H1 (cell line): ENCODE data around the gene DCAF8L2. TPM values are rescaled to one million over a fixed set of nuclear protein-coding genes. Genes with fewer than 3 reads are reported as not detected.

Source experiments
- CTCF ChIA-PET: fragments of 300-600 bp; sonication (Branson Sonifier 250); formaldehyde crosslinking; loops from one replicate; lab custom pipeline; 2021; ENCODE audit not compliant: partially characterized antibody; lab: Charles Lee
- POLR2A ChIA-PET: fragments of 300-600 bp; sonication (Branson Sonifier 250); formaldehyde crosslinking; loops from one replicate; lab custom pipeline; 2021; ENCODE audit warnings: inconsistent platforms; ENCODE audit not compliant: partially characterized antibody; lab: Charles Lee
- DNase-seq, 2 experiments: peaks; one replicate each; pipeline versions ENCODE4 v3.0.0 to v3.0.0-alpha.2; 2010 to 2022; ENCODE audit warnings: low spot score in 2 of 2, low read depth in 1 of 2, mixed read lengths in 1 of 2
- FAIRE-seq: peaks from 2 replicates; lab custom pipeline; 2011; peaks lifted over from hg19 to GRCh38; lab: Jason Lieb, UNC
- H2AFZ ChIP-seq: 2 replicates; pipeline ENCODE4 v1.8.1; 2012; ENCODE audit warnings: low read length, inconsistent platforms
- H2AK5ac ChIP-seq: 2 replicates; pipeline ENCODE4 v1.6.1; 2013; ENCODE audit warnings: low read depth, low read length
- H2BK120ac ChIP-seq: replicated peaks from 2 replicates; pipeline ENCODE3; 2013; ENCODE audit warnings: low read depth, low read length, inconsistent platforms
- H2BK12ac ChIP-seq: 2 replicates; pipeline ENCODE4 v1.6.1; 2013; ENCODE audit warnings: low read depth, low read length
- H2BK15ac ChIP-seq: 2 replicates; pipeline ENCODE4 v1.6.1; 2013; ENCODE audit warnings: low read length
- H2BK20ac ChIP-seq: 2 replicates; pipeline ENCODE4 v1.6.1; 2013; ENCODE audit warnings: low read length
- H2BK5ac ChIP-seq: 2 replicates; pipeline ENCODE4 v1.6.1; 2013; ENCODE audit warnings: low read depth, low read length
- H3K14ac ChIP-seq: 2 replicates; pipeline ENCODE4 v1.6.1; 2013; ENCODE audit warnings: inconsistent platforms; ENCODE audit not compliant: insufficient read length
- H3K18ac ChIP-seq: 2 replicates; pipeline ENCODE4 v1.6.1; 2013; ENCODE audit warnings: low read length; ENCODE audit errors: extremely low read depth
- H3K23ac ChIP-seq: 2 replicates; pipeline ENCODE4 v1.6.1; 2013; ENCODE audit warnings: inconsistent platforms; ENCODE audit not compliant: insufficient read length
- H3K23me2 ChIP-seq: 2 replicates; pipeline ENCODE4 v1.6.1; 2013; ENCODE audit warnings: low read depth, low read length
- H3K27ac ChIP-seq: 2 replicates; pipeline ENCODE4 v1.6.1; 2011; ENCODE audit warnings: low read depth, low read length, inconsistent platforms
- H3K27me3 ChIP-seq, 4 experiments: replicated peaks in 1 of 4; 1 replicate in 1 of 4; 2 replicates in 3 of 4; pipeline versions ENCODE4 v1.6.1 to v1.8.1; 2011 to 2013; ENCODE audit warnings: low read length in 3 of 4, mild to moderate bottlenecking in 3 of 4, inconsistent platforms in 2 of 4, mixed read lengths in 2 of 4, moderate library complexity in 1 of 4; ENCODE audit not compliant: control insufficient read depth in 3 of 4, insufficient read depth in 3 of 4; ENCODE audit errors: extremely low read depth in 1 of 4
- H3K36me3 ChIP-seq, 4 experiments: 2 replicates each; pipeline versions ENCODE4 v1.6.1 to v1.8.1; 2011 to 2013; ENCODE audit warnings: mild to moderate bottlenecking in 4 of 4, low read length in 3 of 4, moderate library complexity in 2 of 4, control low read depth in 1 of 4, inconsistent platforms in 1 of 4; ENCODE audit not compliant: insufficient read depth in 4 of 4, control insufficient read depth in 2 of 4
- H3K4ac ChIP-seq: replicated peaks from 2 replicates; pipeline ENCODE3; 2013; ENCODE audit warnings: low read length, low read depth, mixed read lengths, inconsistent platforms; ENCODE audit not compliant: insufficient read length
- H3K4me1 ChIP-seq, 4 experiments: replicated peaks in 1 of 4; 1 replicate in 1 of 4; 2 replicates in 3 of 4; pipeline versions ENCODE4 v1.6.1 to v1.8.1; 2011 to 2013; ENCODE audit warnings: low read length in 3 of 4, inconsistent platforms in 2 of 4, mixed read lengths in 1 of 4; ENCODE audit not compliant: insufficient read depth in 4 of 4, control insufficient read depth in 3 of 4
- H3K4me2 ChIP-seq, 2 experiments: 2 replicates each; pipeline versions ENCODE4 v1.6.1 to v1.8.1; 2011 to 2013; ENCODE audit warnings: low read depth in 2 of 2, low read length in 2 of 2, control low read depth in 1 of 2, inconsistent platforms in 1 of 2, mild to moderate bottlenecking in 1 of 2; ENCODE audit not compliant: insufficient read depth in 1 of 2
- H3K4me3 ChIP-seq, 4 experiments: fragments of 200-600, 300-600 bp in 1 of 4; sonication (generic), shearing (Covaris generic), sonication (Bioruptor Twin) in 1 of 4; 2 replicates each; pipeline versions ENCODE4 v1.5.1 to v1.8.1; 2011 to 2016; ENCODE audit warnings: low read length in 4 of 4, low read depth in 3 of 4, control low read depth in 2 of 4, inconsistent platforms in 2 of 4, mild to moderate bottlenecking in 2 of 4, mixed read lengths in 1 of 4, moderate library complexity in 1 of 4; ENCODE audit not compliant: insufficient read depth in 2 of 4; ENCODE audit errors: extremely low read depth in 1 of 4
- H3K56ac ChIP-seq: replicated peaks from 2 replicates; pipeline ENCODE3; 2013; ENCODE audit warnings: low read depth, mild to moderate bottlenecking, mixed read lengths, low read length, inconsistent platforms; ENCODE audit not compliant: insufficient read length
- H3K79me1 ChIP-seq: 2 replicates; pipeline ENCODE4 v1.6.1; 2013; ENCODE audit warnings: low read depth, low read length, control low read depth
- H3K79me2 ChIP-seq, 2 experiments: 2 replicates each; pipeline versions ENCODE4 v1.6.1 to v1.8.1; 2012 to 2013; ENCODE audit warnings: low read length in 2 of 2, mild to moderate bottlenecking in 2 of 2, inconsistent platforms in 1 of 2; ENCODE audit not compliant: insufficient read depth in 2 of 2, control insufficient read depth in 1 of 2
- H3K9ac ChIP-seq, 4 experiments: replicated peaks in 1 of 4; 1 replicate in 1 of 4; 2 replicates in 3 of 4; pipeline versions ENCODE4 v1.6.1 to v1.8.1; 2011 to 2013; ENCODE audit warnings: low read depth in 3 of 4, low read length in 3 of 4, control low read depth in 2 of 4, mild to moderate bottlenecking in 2 of 4, moderate library complexity in 2 of 4, inconsistent platforms in 1 of 4; ENCODE audit errors: extremely low read depth in 1 of 4
- H3K9me3 ChIP-seq, 2 experiments: 2 replicates each; pipeline versions ENCODE4 v1.6.1 to v1.8.1; 2012 to 2013; ENCODE audit warnings: mild to moderate bottlenecking in 2 of 2, moderate library complexity in 2 of 2, control low read depth in 1 of 2, inconsistent platforms in 1 of 2, low read depth in 1 of 2, low read length in 1 of 2, mixed read lengths in 1 of 2; ENCODE audit not compliant: insufficient read depth in 2 of 2
- H4K20me1 ChIP-seq, 2 experiments: replicated peaks in 1 of 2; 2 replicates each; pipeline versions ENCODE3 to v1.8.1; 2011 to 2013; ENCODE audit warnings: inconsistent platforms in 2 of 2, low read length in 2 of 2, mild to moderate bottlenecking in 1 of 2; ENCODE audit not compliant: insufficient read depth in 2 of 2, control insufficient read depth in 1 of 2
- H4K5ac ChIP-seq: 2 replicates; pipeline ENCODE4 v1.6.1; 2013; ENCODE audit warnings: low read length, low read depth, mixed read lengths, inconsistent platforms; ENCODE audit not compliant: insufficient read length
- H4K8ac ChIP-seq: 2 replicates; pipeline ENCODE4 v1.8.0; 2013; ENCODE audit warnings: mild to moderate bottlenecking, moderate library complexity, low read length, inconsistent platforms; ENCODE audit not compliant: insufficient read depth; ENCODE audit errors: extremely low read depth
- H4K91ac ChIP-seq: replicated peaks from 2 replicates; pipeline ENCODE3; 2013; ENCODE audit warnings: low read length, mixed read lengths, inconsistent platforms; ENCODE audit not compliant: insufficient read length
- ASH2L ChIP-seq: fragments of 200-600, 300-600 bp; sonication (generic); IDR thresholded peaks from one replicate; pipeline ENCODE4 v1.7.1; 2017; ENCODE audit warnings: low read length
- CBX8 ChIP-seq: fragments of 300-800, 300-1000 bp; sonication (generic); IDR thresholded peaks from 2 replicates; pipeline ENCODE4 v1.7.1; 2016; ENCODE audit warnings: low read depth, low read length, borderline replicate concordance
- CHD1 ChIP-seq: IDR thresholded peaks from 2 replicates; pipeline ENCODE4 v1.6.1; 2012; ENCODE audit warnings: low read depth, low read length, improper control_type of control experiment
- CTBP2 ChIP-seq: IDR thresholded peaks from 2 replicates; pipeline ENCODE4 v1.7.0; 2011; ENCODE audit warnings: borderline replicate concordance, mild to moderate bottlenecking, moderate library complexity, mixed read lengths, low read length; ENCODE audit not compliant: insufficient read depth, insufficient read length
- FOSL1 ChIP-seq: IDR thresholded peaks from 2 replicates; pipeline ENCODE4 v1.6.1; 2011; ENCODE audit warnings: mild to moderate bottlenecking, low read depth, low read length, moderate library complexity; ENCODE audit not compliant: insufficient read depth
- HDAC6 ChIP-seq: IDR thresholded peaks from one replicate; pipeline ENCODE4 v1.7.1; 2012; ENCODE audit warnings: low read depth, mild to moderate bottlenecking, inconsistent platforms, low read length, moderate library complexity
- NANOG ChIP-seq: IDR thresholded peaks from 2 replicates; pipeline ENCODE4 v1.6.1; 2011; ENCODE audit warnings: low read length, low read depth, mild to moderate bottlenecking, inconsistent platforms; ENCODE audit not compliant: insufficient read depth, poor library complexity, severe bottlenecking
- SAP30 ChIP-seq: fragments of 300-600 bp; sonication (generic); IDR thresholded peaks from 2 replicates; pipeline ENCODE4 v1.7.1; 2012; ENCODE audit warnings: low read length, moderate library complexity, mild to moderate bottlenecking, inconsistent platforms; ENCODE audit not compliant: insufficient read depth, insufficient replicate concordance
- SIX5 ChIP-seq: IDR thresholded peaks from 2 replicates; pipeline ENCODE4 v1.6.1; 2011; ENCODE audit warnings: mild to moderate bottlenecking, low read depth, low read length
- SP2 ChIP-seq: IDR thresholded peaks from 2 replicates; pipeline ENCODE4 v1.6.1; 2012; ENCODE audit warnings: mild to moderate bottlenecking, low read length, inconsistent platforms
- SP4 ChIP-seq: IDR thresholded peaks from 2 replicates; pipeline ENCODE4 v1.6.1; 2012; ENCODE audit warnings: low read length, inconsistent platforms
- TAF1 ChIP-seq: IDR thresholded peaks from 2 replicates; pipeline ENCODE4 v1.6.1; 2011; ENCODE audit warnings: mild to moderate bottlenecking, low read depth, low read length
- ZNF274 ChIP-seq: IDR thresholded peaks from 2 replicates; pipeline ENCODE4 v1.7.0; 2012; ENCODE audit warnings: low read length, borderline replicate concordance; ENCODE audit errors: extremely low read depth
- polyA plus RNA-seq, 7 experiments: library from polyadenylated mRNA; depleted of rRNA in 3 of 7; stranded (reverse) in 5 of 7; unstranded in 2 of 7; fragments of >200 nt in 5 of 7; fragments of 200-250 nt in 2 of 7; gene quantifications; 1 replicate in 5 of 7; 2 replicates in 1 of 7; 4 replicates in 1 of 7; pipeline versions ENCODE4 v1.2.1 to v1.2.3, GENCODE V29; 2011 to 2013; ENCODE audit warnings: missing spikeins in 2 of 7, mixed read lengths in 2 of 7
- total RNA-seq: library from RNA; stranded (reverse); fragmentation: NEBNext Ultra II Directional; extraction: Animal tissue kit (Norgen Biotek cat#: 25700); gene quantifications from 2 replicates; pipeline ENCODE4 v1.2.1, GENCODE V29; 2021

Gene DCAF8L2
- total and polyA plus RNA-seq, 2 of the 8 experiments (the other 6 are each of a cell fraction or from before 2014, with no cell fraction given): not detected

DNA sequence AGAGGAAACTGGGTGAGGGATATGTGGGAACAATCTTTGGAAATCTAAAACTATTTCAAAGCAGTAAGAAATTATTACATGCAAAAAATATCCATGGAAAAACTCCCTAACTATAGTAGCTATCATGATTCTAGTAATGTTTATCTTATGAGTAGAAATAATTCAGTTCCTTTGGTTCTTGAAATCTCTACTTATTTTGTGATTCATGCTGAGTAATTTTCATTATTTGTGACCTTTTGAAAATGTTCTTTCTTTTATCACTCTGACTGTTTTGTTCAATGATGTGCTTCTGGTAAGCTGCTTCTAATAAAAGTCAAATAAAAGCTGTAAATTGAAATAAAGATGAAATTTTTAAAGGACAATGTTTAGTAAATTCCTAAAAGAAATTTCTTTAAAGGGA is 177.2 kb downstream of the DCAF8L2 start:
- H3K79me1 ChIP-seq: no peaks in the 10 kb centered on the region
- H3K27ac ChIP-seq: no peak overlapping the region
- no peaks in the 10 kb centered on the region for H3K27me3 ChIP-seq
- H3K9ac ChIP-seq: no peak overlapping the region
- H3K79me2 ChIP-seq: no peaks in the 10 kb centered on the region
- no peaks in the 10 kb centered on the region for H3K4me1 ChIP-seq
- no peak overlapping the region for H4K91ac ChIP-seq
- H3K4me2 ChIP-seq: no peak overlapping the region
- H4K20me1 ChIP-seq: no peaks in the 10 kb centered on the region
- no peak overlapping the region for H3K23ac ChIP-seq
- no peak overlapping the region for H4K8ac ChIP-seq
- no peaks in the 10 kb centered on the region for H3K36me3 ChIP-seq
- H2BK120ac ChIP-seq: no peak overlapping the region
- H4K5ac ChIP-seq: no peak overlapping the region
- TF ChIP-seq ASH2L: no peak
- TF ChIP-seq CTBP2: no peak
- TF ChIP-seq SP4: no peak
- TF ChIP-seq FOSL1: no peak
- no peak for TF ChIP-seq SP2
- TF ChIP-seq HDAC6: no peak
- TF ChIP-seq CHD1: no peak
- no peak for TF ChIP-seq SAP30
- no peak for TF ChIP-seq ZNF274
- TF ChIP-seq SIX5: no peak
- TF ChIP-seq NANOG: no peak
- no peak for TF ChIP-seq TAF1
- TF ChIP-seq CBX8: no peak
- no peak overlapping the region for H3K14ac ChIP-seq
- DNase-seq (no peak), FAIRE-seq (no peak)
- ChIA-PET CTCF (no interaction called here), POLR2A (no interaction called here)
- H3K4ac ChIP-seq: no peak overlapping the region
- H3K23me2 ChIP-seq: no peaks in the 10 kb centered on the region
- H2BK15ac ChIP-seq: no peak overlapping the region
- H3K18ac ChIP-seq: no peak overlapping the region
- H2BK12ac ChIP-seq: no peak overlapping the region
- no peak overlapping the region for H2BK20ac ChIP-seq
- H2AFZ ChIP-seq: no peak overlapping the region
- H3K56ac ChIP-seq: no peak overlapping the region
- no peak overlapping the region for H3K4me3 ChIP-seq
- H2BK5ac ChIP-seq: no peak overlapping the region
- no peaks in the 10 kb centered on the region for H3K9me3 ChIP-seq
- H2AK5ac ChIP-seq: no peak overlapping the region
